GM23338 (cell line): ENCODE measurements around the gene RAP1GAP. TPM values are rescaled to one million over a fixed set of nuclear protein-coding genes. Genes with fewer than 3 reads are reported as not detected.

Experiments
- ATAC-seq: fragments of 200-7000 bp; cut with Tn5 transposase; 3 replicates; pipeline ENCODE4 v1.9.1; 2020
- DNase-seq: peaks from one replicate; pipeline ENCODE4 v3.0.0-alpha.2; 2015; ENCODE audit warnings: low spot score
- H2AFZ ChIP-seq: fragments of 200-600 bp; sonication (generic); 2 replicates; pipeline ENCODE4 v1.8.0; 2016; ENCODE audit warnings: antibody characterized with exemption, mild to moderate bottlenecking, moderate library complexity
- H3F3A ChIP-seq: fragments of 200-600 bp; sonication (generic); replicated peaks from 2 replicates; pipeline ENCODE4 v1.8.0; 2017; ENCODE audit warnings: antibody characterized with exemption, mixed run types, low read depth
- H3K27ac ChIP-seq: fragments of 200-600 bp; sonication (generic); 2 replicates; pipeline ENCODE4 v1.6.1; 2016; ENCODE audit warnings: low read depth
- H3K27me3 ChIP-seq: fragments of 200-600 bp; sonication (generic); 2 replicates; pipeline ENCODE4 v1.8.0; 2016; ENCODE audit warnings: mild to moderate bottlenecking, mixed run types, moderate library complexity; ENCODE audit not compliant: insufficient read depth
- H3K36me3 ChIP-seq: fragments of 200-600 bp; sonication (generic); 2 replicates; pipeline ENCODE4 v1.8.0; 2016; ENCODE audit warnings: mild to moderate bottlenecking; ENCODE audit not compliant: insufficient read depth
- H3K4me1 ChIP-seq: fragments of 200-600 bp; sonication (generic); 2 replicates; pipeline ENCODE4 v1.8.0; 2016; ENCODE audit warnings: mild to moderate bottlenecking, moderate library complexity; ENCODE audit not compliant: insufficient read depth
- H3K4me2 ChIP-seq: fragments of 200-600 bp; sonication (generic); 2 replicates; pipeline ENCODE4 v1.7.1; 2017; ENCODE audit warnings: mixed run types
- H3K4me3 ChIP-seq: fragments of 200-600 bp; sonication (generic); 2 replicates; pipeline ENCODE4 v1.6.1; 2016; ENCODE audit warnings: mixed run types
- H3K79me2 ChIP-seq: fragments of 200-600 bp; sonication (generic); replicated peaks from 2 replicates; pipeline ENCODE4 v1.8.0; 2017; ENCODE audit warnings: mild to moderate bottlenecking; ENCODE audit not compliant: insufficient read depth
- H3K9me2 ChIP-seq: fragments of 200-600 bp; sonication (generic); 2 replicates; pipeline ENCODE4 v1.8.0; 2017; ENCODE audit not compliant: insufficient read depth
- H4K20me1 ChIP-seq: fragments of 200-600 bp; sonication (generic); replicated peaks from 2 replicates; pipeline ENCODE4 v1.8.0; 2017; ENCODE audit warnings: mild to moderate bottlenecking; ENCODE audit not compliant: insufficient read depth
- H3K27ac Mint-ChIP-seq: 2 replicates; pipeline ENCODE4 v1.8.0; 2020; ENCODE audit warnings: inconsistent platforms, mild to moderate bottlenecking, moderate library complexity, mixed read lengths
- H3K27me3 Mint-ChIP-seq: 3 replicates; pipeline ENCODE4 v1.8.0; 2022; ENCODE audit warnings: low read depth, mild to moderate bottlenecking, moderate library complexity, mixed read lengths, inconsistent platforms; ENCODE audit not compliant: insufficient read depth, poor library complexity
- H3K36me3 Mint-ChIP-seq: 3 replicates; pipeline ENCODE4 v1.8.0; 2021; ENCODE audit warnings: low read depth, mild to moderate bottlenecking, inconsistent platforms, moderate library complexity, mixed read lengths
- H3K4me1 Mint-ChIP-seq: 3 replicates; pipeline ENCODE4 v1.8.0; 2020; ENCODE audit warnings: mild to moderate bottlenecking, inconsistent platforms, mixed read lengths
- H3K4me3 Mint-ChIP-seq: 3 replicates; pipeline ENCODE4 v1.8.0; 2021; ENCODE audit warnings: moderate library complexity, mild to moderate bottlenecking, inconsistent platforms, mixed read lengths
- H3K9me3 Mint-ChIP-seq: 3 replicates; pipeline ENCODE4 v1.8.0; 2020; ENCODE audit warnings: moderate library complexity, mild to moderate bottlenecking, inconsistent platforms, mixed read lengths
- CREB1 ChIP-seq: fragments of 250-450 bp; sonication (Bioruptor Pico); IDR thresholded peaks from 2 replicates; pipeline ENCODE4 v1.5.0; 2020; ENCODE audit warnings: low read depth, mild to moderate bottlenecking, moderate library complexity
- EZH2 ChIP-seq: fragments of 200-600 bp; sonication (generic); IDR thresholded peaks from one replicate; pipeline ENCODE4 v1.8.0; 2017; ENCODE audit warnings: antibody characterized with exemption, mild to moderate bottlenecking, low read depth; ENCODE audit not compliant: unreplicated experiment
- EZH2phosphoT487 ChIP-seq: fragments of 200-600 bp; sonication (generic); IDR thresholded peaks from one replicate; pipeline ENCODE4 v1.8.1; 2018; ENCODE audit warnings: antibody characterized with exemption; ENCODE audit not compliant: unreplicated experiment
- JUNB ChIP-seq: IDR thresholded peaks from one replicate; pipeline ENCODE4 v1.6.1; 2016; ENCODE audit warnings: antibody characterized with exemption; ENCODE audit not compliant: unreplicated experiment
- POLR2AphosphoS5 ChIP-seq: IDR thresholded peaks from 2 replicates; pipeline ENCODE4 v1.6.1; 2016; ENCODE audit warnings: antibody characterized with exemption, low read depth
- STAT1 ChIP-seq: IDR thresholded peaks from one replicate; pipeline ENCODE4 v1.6.1; 2016; ENCODE audit warnings: antibody characterized with exemption; ENCODE audit not compliant: unreplicated experiment
- ZNF114 ChIP-seq: fragments of 250-450 bp; sonication (Bioruptor Pico); IDR thresholded peaks from 2 replicates; pipeline ENCODE4 v1.5.0; 2020; ENCODE audit warnings: mild to moderate bottlenecking, moderate library complexity
- ZNF331 ChIP-seq: fragments of 250-450 bp; sonication (Bioruptor Pico); IDR thresholded peaks from 2 replicates; pipeline ENCODE4 v1.5.0; 2020; ENCODE audit warnings: low read depth, mild to moderate bottlenecking, moderate library complexity
- polyA plus RNA-seq: library from polyadenylated mRNA; unstranded; fragments of >200 nt; fragmentation: Nextera tagmentation; extraction: Ambion mirVana; gene quantifications from 2 replicates; pipeline ENCODE4 v1.2.1, GENCODE V29; 2016
- total RNA-seq: library from RNA; depleted of rRNA; stranded (reverse); fragments of >200 nt; shearing (Covaris generic); gene quantifications from 2 replicates; pipeline ENCODE4 v1.2.3, GENCODE V29; 2014
- TF ChIP-seq, protein P1 (sequence below), 2 experiments: fragments of 200-600 bp in 1 of 2; sonication (generic) in 1 of 2; conservative IDR thresholded peaks; 2 replicates each; pipeline versions ENCODE4 v1.5.1 to v1.6.1; 2016 to 2017; ENCODE audit warnings: antibody characterized with exemption in 2 of 2, low read depth in 2 of 2, mild to moderate bottlenecking in 2 of 2, moderate library complexity in 1 of 2
- TF ChIP-seq, protein P2 (sequence below): fragments of 250-450 bp; sonication (Bioruptor Pico); IDR thresholded peaks from 2 replicates; pipeline ENCODE4 v1.5.0; 2020; ENCODE audit warnings: mild to moderate bottlenecking, moderate library complexity
- TF ChIP-seq, protein P3 (sequence below): IDR thresholded peaks from 2 replicates; pipeline ENCODE4 v1.6.1; 2016; ENCODE audit warnings: antibody characterized with exemption

RAP1GAP gene
- total and polyA plus RNA-seq, 2 experiments from 2014 or later: 4.3 to 6.6 TPM

DNA sequence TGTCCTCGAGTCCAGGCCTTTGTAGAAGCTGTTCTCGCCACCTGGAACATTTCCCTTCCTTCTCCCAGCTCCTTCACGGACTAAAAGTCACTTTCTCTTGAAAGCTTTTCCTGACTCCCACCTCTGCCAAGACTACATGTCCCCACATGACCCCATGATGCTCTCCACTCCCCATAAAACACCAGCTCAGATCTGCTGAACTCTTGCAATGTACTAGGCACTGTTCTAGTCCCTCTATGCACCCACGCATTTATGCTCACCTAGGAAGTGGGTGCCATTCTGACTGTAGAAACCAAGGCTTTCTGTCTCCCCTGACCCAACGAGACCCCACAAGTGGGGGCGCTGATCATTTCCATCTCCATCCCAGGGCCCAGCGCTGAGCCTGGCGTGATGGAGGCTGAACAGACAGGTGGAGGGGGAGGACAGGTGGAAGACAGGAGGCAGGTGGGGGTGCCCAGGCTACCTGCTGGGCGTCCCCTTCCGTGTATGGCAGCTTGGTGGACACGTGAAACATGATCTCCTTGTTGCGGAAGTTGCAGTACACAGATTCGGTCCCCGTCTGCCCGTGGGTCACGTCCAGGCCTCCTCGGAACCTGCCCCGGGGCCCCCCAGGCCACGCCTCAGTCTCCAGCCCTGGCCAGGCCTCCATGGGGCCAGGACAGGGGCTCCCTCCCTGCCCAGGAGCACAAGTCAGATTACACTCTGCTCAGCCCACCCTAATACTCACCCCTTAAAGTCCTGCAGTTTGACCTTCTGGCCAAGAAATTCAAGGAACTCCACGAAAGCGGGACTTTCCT lies 58.0 kb downstream of the RAP1GAP start:
- Histone ChIP-seq H3F3A (no peaks in the 10 kb centered on the region), H3K4me1 (no peaks in the 10 kb centered on the region), H3K27me3 (no peaks in the 10 kb centered on the region), H2AFZ (no peak overlapping the region), H3K27ac (no peak overlapping the region), H3K9me2 (no peaks in the 10 kb centered on the region), H3K4me3 (no peak overlapping the region), H4K20me1 (no peaks in the 10 kb centered on the region), H3K4me2 (no peak overlapping the region), H3K79me2 (no peaks in the 10 kb centered on the region), H3K36me3 (no peaks in the 10 kb centered on the region)
- Mint-ChIP-seq H3K27ac (no peak overlapping the region), H3K36me3 (no peaks in the 10 kb centered on the region; the same call in 2 of the 3 replicates), H3K27me3 (peaks cover 16% of the 10 kb centered on the region), H3K9me3 (no peaks in the 10 kb centered on the region; the same call in 2 of the 3 replicates), H3K4me3 (no peak overlapping the region), H3K4me1 (peaks cover 13% of the 10 kb centered on the region)
- TF ChIP-seq POLR2AphosphoS5 (no peak), ZNF114 (CRISPR knock-in tag) (no peak), JUNB (no peak), EZH2 (no peak), CREB1 (CRISPR knock-in tag) (no peak)
- TF ChIP-seq, protein P1, sequence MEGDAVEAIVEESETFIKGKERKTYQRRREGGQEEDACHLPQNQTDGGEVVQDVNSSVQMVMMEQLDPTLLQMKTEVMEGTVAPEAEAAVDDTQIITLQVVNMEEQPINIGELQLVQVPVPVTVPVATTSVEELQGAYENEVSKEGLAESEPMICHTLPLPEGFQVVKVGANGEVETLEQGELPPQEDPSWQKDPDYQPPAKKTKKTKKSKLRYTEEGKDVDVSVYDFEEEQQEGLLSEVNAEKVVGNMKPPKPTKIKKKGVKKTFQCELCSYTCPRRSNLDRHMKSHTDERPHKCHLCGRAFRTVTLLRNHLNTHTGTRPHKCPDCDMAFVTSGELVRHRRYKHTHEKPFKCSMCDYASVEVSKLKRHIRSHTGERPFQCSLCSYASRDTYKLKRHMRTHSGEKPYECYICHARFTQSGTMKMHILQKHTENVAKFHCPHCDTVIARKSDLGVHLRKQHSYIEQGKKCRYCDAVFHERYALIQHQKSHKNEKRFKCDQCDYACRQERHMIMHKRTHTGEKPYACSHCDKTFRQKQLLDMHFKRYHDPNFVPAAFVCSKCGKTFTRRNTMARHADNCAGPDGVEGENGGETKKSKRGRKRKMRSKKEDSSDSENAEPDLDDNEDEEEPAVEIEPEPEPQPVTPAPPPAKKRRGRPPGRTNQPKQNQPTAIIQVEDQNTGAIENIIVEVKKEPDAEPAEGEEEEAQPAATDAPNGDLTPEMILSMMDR (conservative IDR thresholded peaks at IDR 0.05; ENCODE audit: low read depth in 2 of 2): no peak
- ATAC-seq: no peak
- no peak for DNase-seq

DNA sequence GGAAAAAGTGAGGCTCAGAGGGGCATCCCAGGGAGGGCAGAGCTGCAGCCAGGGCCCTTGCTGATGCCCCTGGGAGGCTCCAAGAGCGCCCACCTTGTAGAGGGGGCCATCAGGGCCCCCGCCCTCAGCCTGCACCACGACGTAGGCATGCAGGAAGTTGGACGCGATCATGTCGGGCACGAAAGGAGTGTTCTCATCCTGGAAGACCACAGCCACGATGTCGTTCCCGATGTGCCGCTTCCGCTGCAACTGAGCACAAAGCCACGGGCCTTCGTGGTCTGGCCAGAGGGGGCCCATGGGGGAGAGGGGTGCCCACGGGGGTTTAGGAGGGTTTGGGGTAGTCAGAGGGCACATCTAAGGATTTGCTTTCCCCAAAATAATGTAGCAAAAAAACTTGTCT lies 59.1 kb downstream of the RAP1GAP start:
- no peaks in the 10 kb centered on the region; the same call in 2 of the 3 replicates for H3K36me3 Mint-ChIP-seq
- Histone ChIP-seq H3K27ac (no peak overlapping the region), H3K27me3 (no peaks in the 10 kb centered on the region), H2AFZ (no peak overlapping the region), H3K4me2 (no peak overlapping the region), H3K79me2 (no peaks in the 10 kb centered on the region), H3F3A (no peaks in the 10 kb centered on the region), H3K4me1 (no peaks in the 10 kb centered on the region), H4K20me1 (no peaks in the 10 kb centered on the region), H3K9me2 (no peaks in the 10 kb centered on the region), H3K36me3 (no peaks in the 10 kb centered on the region), H3K4me3 (no peak overlapping the region)
- no peak overlapping the region for H3K27ac Mint-ChIP-seq
- DNase-seq: no peak
- H3K27me3 Mint-ChIP-seq: peaks cover 15% of the 10 kb centered on the region
- H3K9me3 Mint-ChIP-seq: no peaks in the 10 kb centered on the region
- TF ChIP-seq, protein P2, sequence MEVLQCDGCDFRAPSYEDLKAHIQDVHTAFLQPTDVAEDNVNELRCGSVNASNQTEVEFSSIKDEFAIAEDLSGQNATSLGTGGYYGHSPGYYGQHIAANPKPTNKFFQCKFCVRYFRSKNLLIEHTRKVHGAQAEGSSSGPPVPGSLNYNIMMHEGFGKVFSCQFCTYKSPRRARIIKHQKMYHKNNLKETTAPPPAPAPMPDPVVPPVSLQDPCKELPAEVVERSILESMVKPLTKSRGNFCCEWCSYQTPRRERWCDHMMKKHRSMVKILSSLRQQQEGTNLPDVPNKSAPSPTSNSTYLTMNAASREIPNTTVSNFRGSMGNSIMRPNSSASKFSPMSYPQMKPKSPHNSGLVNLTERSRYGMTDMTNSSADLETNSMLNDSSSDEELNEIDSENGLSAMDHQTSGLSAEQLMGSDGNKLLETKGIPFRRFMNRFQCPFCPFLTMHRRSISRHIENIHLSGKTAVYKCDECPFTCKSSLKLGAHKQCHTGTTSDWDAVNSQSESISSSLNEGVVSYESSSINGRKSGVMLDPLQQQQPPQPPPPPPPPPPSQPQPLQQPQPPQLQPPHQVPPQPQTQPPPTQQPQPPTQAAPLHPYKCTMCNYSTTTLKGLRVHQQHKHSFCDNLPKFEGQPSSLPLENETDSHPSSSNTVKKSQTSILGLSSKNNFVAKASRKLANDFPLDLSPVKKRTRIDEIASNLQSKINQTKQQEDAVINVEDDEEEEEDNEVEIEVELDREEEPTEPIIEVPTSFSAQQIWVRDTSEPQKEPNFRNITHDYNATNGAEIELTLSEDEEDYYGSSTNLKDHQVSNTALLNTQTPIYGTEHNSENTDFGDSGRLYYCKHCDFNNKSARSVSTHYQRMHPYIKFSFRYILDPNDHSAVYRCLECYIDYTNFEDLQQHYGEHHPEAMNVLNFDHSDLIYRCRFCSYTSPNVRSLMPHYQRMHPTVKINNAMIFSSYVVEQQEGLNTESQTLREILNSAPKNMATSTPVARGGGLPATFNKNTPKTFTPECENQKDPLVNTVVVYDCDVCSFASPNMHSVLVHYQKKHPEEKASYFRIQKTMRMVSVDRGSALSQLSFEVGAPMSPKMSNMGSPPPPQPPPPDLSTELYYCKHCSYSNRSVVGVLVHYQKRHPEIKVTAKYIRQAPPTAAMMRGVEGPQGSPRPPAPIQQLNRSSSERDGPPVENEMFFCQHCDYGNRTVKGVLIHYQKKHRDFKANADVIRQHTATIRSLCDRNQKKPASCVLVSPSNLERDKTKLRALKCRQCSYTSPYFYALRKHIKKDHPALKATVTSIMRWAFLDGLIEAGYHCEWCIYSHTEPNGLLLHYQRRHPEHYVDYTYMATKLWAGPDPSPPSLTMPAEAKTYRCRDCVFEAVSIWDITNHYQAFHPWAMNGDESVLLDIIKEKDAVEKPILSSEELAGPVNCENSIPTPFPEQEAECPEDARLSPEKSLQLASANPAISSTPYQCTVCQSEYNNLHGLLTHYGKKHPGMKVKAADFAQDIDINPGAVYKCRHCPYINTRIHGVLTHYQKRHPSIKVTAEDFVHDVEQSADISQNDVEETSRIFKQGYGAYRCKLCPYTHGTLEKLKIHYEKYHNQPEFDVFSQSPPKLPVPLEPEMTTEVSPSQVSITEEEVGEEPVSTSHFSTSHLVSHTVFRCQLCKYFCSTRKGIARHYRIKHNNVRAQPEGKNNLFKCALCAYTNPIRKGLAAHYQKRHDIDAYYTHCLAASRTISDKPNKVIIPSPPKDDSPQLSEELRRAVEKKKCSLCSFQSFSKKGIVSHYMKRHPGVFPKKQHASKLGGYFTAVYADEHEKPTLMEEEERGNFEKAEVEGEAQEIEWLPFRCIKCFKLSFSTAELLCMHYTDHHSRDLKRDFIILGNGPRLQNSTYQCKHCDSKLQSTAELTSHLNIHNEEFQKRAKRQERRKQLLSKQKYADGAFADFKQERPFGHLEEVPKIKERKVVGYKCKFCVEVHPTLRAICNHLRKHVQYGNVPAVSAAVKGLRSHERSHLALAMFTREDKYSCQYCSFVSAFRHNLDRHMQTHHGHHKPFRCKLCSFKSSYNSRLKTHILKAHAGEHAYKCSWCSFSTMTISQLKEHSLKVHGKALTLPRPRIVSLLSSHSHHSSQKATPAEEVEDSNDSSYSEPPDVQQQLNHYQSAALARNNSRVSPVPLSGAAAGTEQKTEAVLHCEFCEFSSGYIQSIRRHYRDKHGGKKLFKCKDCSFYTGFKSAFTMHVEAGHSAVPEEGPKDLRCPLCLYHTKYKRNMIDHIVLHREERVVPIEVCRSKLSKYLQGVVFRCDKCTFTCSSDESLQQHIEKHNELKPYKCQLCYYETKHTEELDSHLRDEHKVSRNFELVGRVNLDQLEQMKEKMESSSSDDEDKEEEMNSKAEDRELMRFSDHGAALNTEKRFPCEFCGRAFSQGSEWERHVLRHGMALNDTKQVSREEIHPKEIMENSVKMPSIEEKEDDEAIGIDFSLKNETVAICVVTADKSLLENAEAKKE: no peak
- TF ChIP-seq POLR2AphosphoS5 (no peak), EZH2phosphoT487 (no peak), EZH2 (no peak), CREB1 (CRISPR knock-in tag) (no peak), JUNB (no peak), STAT1 (no peak), ZNF331 (no peak)
- TF ChIP-seq, protein P3, sequence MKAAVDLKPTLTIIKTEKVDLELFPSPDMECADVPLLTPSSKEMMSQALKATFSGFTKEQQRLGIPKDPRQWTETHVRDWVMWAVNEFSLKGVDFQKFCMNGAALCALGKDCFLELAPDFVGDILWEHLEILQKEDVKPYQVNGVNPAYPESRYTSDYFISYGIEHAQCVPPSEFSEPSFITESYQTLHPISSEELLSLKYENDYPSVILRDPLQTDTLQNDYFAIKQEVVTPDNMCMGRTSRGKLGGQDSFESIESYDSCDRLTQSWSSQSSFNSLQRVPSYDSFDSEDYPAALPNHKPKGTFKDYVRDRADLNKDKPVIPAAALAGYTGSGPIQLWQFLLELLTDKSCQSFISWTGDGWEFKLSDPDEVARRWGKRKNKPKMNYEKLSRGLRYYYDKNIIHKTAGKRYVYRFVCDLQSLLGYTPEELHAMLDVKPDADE: no peak
- no peak for ATAC-seq
- peaks cover 17% of the 10 kb centered on the region for H3K4me1 Mint-ChIP-seq
- no peak overlapping the region for H3K4me3 Mint-ChIP-seq
